ENCODE data around the gene RBM27.
"Not testable (repeated sequence)": the region's sequence is repeated elsewhere in the genome, so short reads cannot be mapped to it uniquely, and the experiment has no call there.

RBM27 gene

GRCh38 chr5:146210810-146211209 lies 7.4 kb downstream of the RBM27 start:
- H3K9ac ChIP-seq (ENCODE audit: low read length); H3K4me1 ChIP-seq (ENCODE audit: control insufficient read depth, insufficient read depth, low read length): not testable (repeated sequence)

GRCh38 chr5:146213210-146213826 lies 9.9 kb downstream of the RBM27 start:
- Histone ChIP-seq H3K27me3 (ENCODE audit: control insufficient read depth, insufficient read depth, low read length) (no peaks in the 10 kb centered on the region), H3K4me3 (ENCODE audit: low read length) (no peak overlapping the region), H3K36me3 (ENCODE audit: control insufficient read depth, insufficient read depth, low read length) (no peaks in the 10 kb centered on the region), H3K27ac (ENCODE audit: low read depth, low read length) (no peak overlapping the region), H3K9ac (ENCODE audit: low read length) (no peak overlapping the region), H3K4me1 (ENCODE audit: control insufficient read depth, insufficient read depth, low read length) (peaks cover 8% of the 10 kb centered on the region)

More at GRCh38 chr5:146210810-146211209, 7.4 kb downstream of the RBM27 start:
- not testable (repeated sequence) for H3K4me3 ChIP-seq (ENCODE audit: low read length); H3K27me3 ChIP-seq (ENCODE audit: control insufficient read depth, insufficient read depth, low read length); H3K36me3 ChIP-seq (ENCODE audit: control insufficient read depth, insufficient read depth, low read length); H3K27ac ChIP-seq (ENCODE audit: low read depth, low read length)

GRCh38 chr5:146214881-146215280 lies 11.5 kb downstream of the RBM27 start:
- H3K27me3 ChIP-seq (ENCODE audit: control insufficient read depth, insufficient read depth, low read length); H3K27ac ChIP-seq (ENCODE audit: low read depth, low read length); H3K9ac ChIP-seq (ENCODE audit: low read length); H3K4me3 ChIP-seq (ENCODE audit: low read length); H3K36me3 ChIP-seq (ENCODE audit: control insufficient read depth, insufficient read depth, low read length); H3K4me1 ChIP-seq (ENCODE audit: control insufficient read depth, insufficient read depth, low read length): not testable (repeated sequence)

- H3K4me1 ChIP-seq (ENCODE audit: control insufficient read depth, insufficient read depth, low read length): no peaks in the 10 kb centered on the region
- no peak overlapping the region for H3K27ac ChIP-seq (ENCODE audit: low read depth, low read length)
- no peak overlapping the region for H3K4me3 ChIP-seq (ENCODE audit: low read length)
- peaks cover 3% of the 10 kb centered on the region for H3K36me3 ChIP-seq (ENCODE audit: control insufficient read depth, insufficient read depth, low read length)
- no peaks in the 10 kb centered on the region for H3K27me3 ChIP-seq (ENCODE audit: control insufficient read depth, insufficient read depth, low read length)
- H3K9ac ChIP-seq (ENCODE audit: low read length): no peak overlapping the region
Observed at GRCh38 chr5:146218168-146218567, 14.8 kb downstream of the RBM27 start.

GRCh38 chr5:146219243-146219642 lies 15.8 kb downstream of the RBM27 start:
- no peaks in the 10 kb centered on the region for H3K27me3 ChIP-seq (ENCODE audit: control insufficient read depth, insufficient read depth, low read length)
- H3K4me3 ChIP-seq (ENCODE audit: low read length): no peak overlapping the region
- H3K36me3 ChIP-seq (ENCODE audit: control insufficient read depth, insufficient read depth, low read length): peaks cover 3% of the 10 kb centered on the region
- H3K4me1 ChIP-seq (ENCODE audit: control insufficient read depth, insufficient read depth, low read length): no peaks in the 10 kb centered on the region
- no peak overlapping the region for H3K9ac ChIP-seq (ENCODE audit: low read length)
- H3K27ac ChIP-seq (ENCODE audit: low read depth, low read length): no peak overlapping the region

- H3K9ac ChIP-seq (ENCODE audit: low read length): no peak overlapping the region
- no peaks in the 10 kb centered on the region for H3K4me1 ChIP-seq (ENCODE audit: control insufficient read depth, insufficient read depth, low read length)
- H3K27me3 ChIP-seq (ENCODE audit: control insufficient read depth, insufficient read depth, low read length): no peaks in the 10 kb centered on the region
- H3K27ac ChIP-seq (ENCODE audit: low read depth, low read length): no peak overlapping the region
- H3K4me3 ChIP-seq (ENCODE audit: low read length): no peak overlapping the region
- peaks cover 3% of the 10 kb centered on the region for H3K36me3 ChIP-seq (ENCODE audit: control insufficient read depth, insufficient read depth, low read length)
Observed at GRCh38 chr5:146221234-146221633, 17.8 kb downstream of the RBM27 start.

- H3K27me3 ChIP-seq (ENCODE audit: control insufficient read depth, insufficient read depth, low read length): no peaks in the 10 kb centered on the region
- H3K4me1 ChIP-seq (ENCODE audit: control insufficient read depth, insufficient read depth, low read length): no peaks in the 10 kb centered on the region
- H3K4me3 ChIP-seq (ENCODE audit: low read length): no peak overlapping the region
- peaks cover 3% of the 10 kb centered on the region for H3K36me3 ChIP-seq (ENCODE audit: control insufficient read depth, insufficient read depth, low read length)
- no peak overlapping the region for H3K9ac ChIP-seq (ENCODE audit: low read length)
- H3K27ac ChIP-seq (ENCODE audit: low read depth, low read length): no peak overlapping the region
Observed at GRCh38 chr5:146222005-146222404, 18.6 kb downstream of the RBM27 start.

DNA sequence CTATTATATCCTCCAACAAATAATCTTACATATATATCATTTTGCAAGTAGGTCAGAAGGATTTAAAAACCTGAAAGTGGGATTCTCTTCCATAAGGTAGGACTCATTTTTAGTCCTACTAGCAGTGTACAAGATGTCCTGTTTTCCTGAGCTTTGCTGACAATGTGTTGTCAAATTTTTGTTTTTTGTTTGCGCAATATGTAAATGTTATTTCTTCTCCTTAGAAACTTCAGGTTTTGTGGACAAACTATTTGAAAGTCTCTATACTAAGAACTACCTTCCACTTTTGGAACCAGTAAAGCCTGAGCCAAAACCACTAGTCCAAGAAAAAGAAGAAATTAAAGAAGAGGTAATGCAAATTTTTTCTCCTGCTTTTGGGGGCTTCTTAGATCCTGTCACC lies 19.8 kb downstream of the RBM27 start:
- Histone ChIP-seq H3K36me3 (ENCODE audit: control insufficient read depth, insufficient read depth, low read length) (peaks cover 3% of the 10 kb centered on the region), H3K27ac (ENCODE audit: low read depth, low read length) (no peak overlapping the region), H3K27me3 (ENCODE audit: control insufficient read depth, insufficient read depth, low read length) (no peaks in the 10 kb centered on the region), H3K4me3 (ENCODE audit: low read length) (no peak overlapping the region), H3K4me1 (ENCODE audit: control insufficient read depth, insufficient read depth, low read length) (no peaks in the 10 kb centered on the region), H3K9ac (ENCODE audit: low read length) (no peak overlapping the region)

DNA sequence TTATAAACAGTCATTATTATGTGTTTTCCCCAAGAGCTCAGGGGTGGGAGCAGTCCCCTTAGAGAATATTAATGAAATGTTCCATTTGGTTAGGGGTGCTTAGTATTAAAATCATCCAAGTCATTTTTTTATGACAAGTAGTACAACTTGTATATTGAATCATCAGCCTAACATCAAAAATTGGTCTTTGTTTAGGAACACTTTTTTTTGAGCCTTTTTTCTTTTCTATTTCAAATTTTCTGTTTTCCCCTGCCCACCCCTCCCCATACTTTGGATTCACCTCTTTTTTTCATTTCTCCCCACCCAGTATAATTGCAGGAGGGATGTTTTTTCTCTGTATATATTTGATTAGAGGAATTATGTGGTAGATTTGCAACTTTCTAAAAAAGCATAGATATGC lies 25.8 kb downstream of the RBM27 start:
- H3K36me3 ChIP-seq (ENCODE audit: control insufficient read depth, insufficient read depth, low read length): peaks cover 3% of the 10 kb centered on the region

GRCh38 chr5:146232223-146232622 lies 28.8 kb downstream of the RBM27 start:
- no peak overlapping the region for H3K27ac ChIP-seq (ENCODE audit: low read depth, low read length)
- H3K36me3 ChIP-seq (ENCODE audit: control insufficient read depth, insufficient read depth, low read length): peaks cover 4% of the 10 kb centered on the region
- H3K4me3 ChIP-seq (ENCODE audit: low read length): no peak overlapping the region
- H3K9ac ChIP-seq (ENCODE audit: low read length): no peak overlapping the region
- no peaks in the 10 kb centered on the region for H3K27me3 ChIP-seq (ENCODE audit: control insufficient read depth, insufficient read depth, low read length)
- no peaks in the 10 kb centered on the region for H3K4me1 ChIP-seq (ENCODE audit: control insufficient read depth, insufficient read depth, low read length)

More for the DNA sequence above, 25.8 kb downstream of the RBM27 start:
- no peak overlapping the region for H3K4me3 ChIP-seq (ENCODE audit: low read length)
- H3K27me3 ChIP-seq (ENCODE audit: control insufficient read depth, insufficient read depth, low read length): no peaks in the 10 kb centered on the region
- H3K4me1 ChIP-seq (ENCODE audit: control insufficient read depth, insufficient read depth, low read length): no peaks in the 10 kb centered on the region
- no peak overlapping the region for H3K9ac ChIP-seq (ENCODE audit: low read length)
- H3K27ac ChIP-seq (ENCODE audit: low read depth, low read length): no peak overlapping the region

GRCh38 chr5:146233441-146233840 lies 30.0 kb downstream of the RBM27 start:
- no peak overlapping the region for H3K27ac ChIP-seq (ENCODE audit: low read depth, low read length)
- H3K4me3 ChIP-seq (ENCODE audit: low read length): no peak overlapping the region
- H3K27me3 ChIP-seq (ENCODE audit: control insufficient read depth, insufficient read depth, low read length): no peaks in the 10 kb centered on the region
- H3K4me1 ChIP-seq (ENCODE audit: control insufficient read depth, insufficient read depth, low read length): no peaks in the 10 kb centered on the region
- H3K9ac ChIP-seq (ENCODE audit: low read length): no peak overlapping the region
- peaks cover 6% of the 10 kb centered on the region for H3K36me3 ChIP-seq (ENCODE audit: control insufficient read depth, insufficient read depth, low read length)

DNA sequence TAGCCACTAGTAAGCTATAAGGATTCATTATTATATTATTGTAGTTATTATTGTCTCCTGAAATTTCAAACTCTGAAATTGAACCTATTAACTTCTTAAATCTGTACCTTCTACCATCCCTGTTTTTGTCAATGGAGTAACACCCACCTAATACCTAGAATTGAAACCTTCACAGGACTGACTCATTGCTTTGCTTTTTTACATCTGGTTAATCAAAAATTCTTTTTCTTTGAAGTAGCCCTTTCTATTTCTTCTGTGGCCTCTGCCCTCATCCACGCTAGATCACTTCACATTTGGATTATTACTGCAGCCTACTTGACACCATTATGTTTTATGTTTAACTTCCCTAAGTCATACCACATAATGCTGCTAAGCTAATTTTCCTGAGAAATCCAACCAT lies 35.6 kb downstream of the RBM27 start:
- no peaks in the 10 kb centered on the region for H3K27me3 ChIP-seq (ENCODE audit: control insufficient read depth, insufficient read depth, low read length)
- H3K9ac ChIP-seq (ENCODE audit: low read length): no peak overlapping the region
- no peaks in the 10 kb centered on the region for H3K4me1 ChIP-seq (ENCODE audit: control insufficient read depth, insufficient read depth, low read length)
- no peak overlapping the region for H3K4me3 ChIP-seq (ENCODE audit: low read length)
- H3K36me3 ChIP-seq (ENCODE audit: control insufficient read depth, insufficient read depth, low read length): peaks cover 4% of the 10 kb centered on the region
- H3K27ac ChIP-seq (ENCODE audit: low read depth, low read length): no peak overlapping the region

DNA sequence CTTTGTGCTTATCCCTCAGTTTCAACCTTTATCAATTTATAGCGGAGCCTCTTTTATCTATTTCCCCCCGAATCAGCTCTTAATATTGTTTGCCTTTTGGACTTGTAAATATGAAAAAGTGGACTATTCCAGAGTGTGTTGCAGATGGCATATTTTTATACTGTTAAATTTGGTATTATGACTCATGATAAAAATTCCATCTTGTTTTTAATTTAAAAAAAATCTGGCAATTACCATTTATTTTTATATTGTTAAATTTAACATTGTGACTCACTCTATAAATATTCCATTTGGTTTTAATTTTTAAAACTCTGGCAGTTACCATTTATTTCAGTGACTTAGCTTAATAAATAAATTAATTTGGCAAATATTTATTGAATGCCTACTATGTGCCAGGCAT lies 37.5 kb downstream of the RBM27 start:
- peaks cover 4% of the 10 kb centered on the region for H3K36me3 ChIP-seq (ENCODE audit: control insufficient read depth, insufficient read depth, low read length)
- no peak overlapping the region for H3K4me3 ChIP-seq (ENCODE audit: low read length)
- no peaks in the 10 kb centered on the region for H3K27me3 ChIP-seq (ENCODE audit: control insufficient read depth, insufficient read depth, low read length)
- no peaks in the 10 kb centered on the region for H3K4me1 ChIP-seq (ENCODE audit: control insufficient read depth, insufficient read depth, low read length)
- H3K27ac ChIP-seq (ENCODE audit: low read depth, low read length): no peak overlapping the region
- no peak overlapping the region for H3K9ac ChIP-seq (ENCODE audit: low read length)
